ENCODE measurements around the gene PVALB. TPM values are rescaled to one million over a fixed set of nuclear protein-coding genes. Genes with fewer than 3 reads are reported as not detected.

Gene PVALB
- not detected for polyA plus RNA-seq (2013)

GRCh38 chr22:36816636-36817524 is at the start of gene PVALB:
TSS of gene PVALB (minus strand) at chr22:36817035. CDS start at chr22:36817005, 30 bp downstream.
- CTCF ChIA-PET: no interaction called here
- Histone ChIP-seq H3K4me1 (ENCODE audit: control extremely low read depth in 1 of 4, control insufficient read depth in 4 of 4, insufficient read depth in 4 of 4, low read length in 3 of 4) (peaks cover 0 to 18% (median 16%) of the 10 kb centered on the region in 4 experiments), H3K36me3 (ENCODE audit: control insufficient read depth in 4 of 4, insufficient read depth in 4 of 4, low read length in 3 of 4) (no peaks in the 10 kb centered on the region), H3K9me3 (ENCODE audit: control extremely low read depth in 1 of 5, control insufficient read depth in 4 of 5, insufficient read depth in 2 of 5, low read depth in 1 of 5, low read length in 4 of 5) (no peaks in the 10 kb centered on the region), H3K4me3 (ENCODE audit: control insufficient read depth in 1 of 7, extremely low read depth in 1 of 7, insufficient read depth in 4 of 7, low read depth in 2 of 7, low read length in 6 of 7) (peak within 1 kb of the TSS in 6 of 7 experiments; percentile 26 to 63 (median 50)), H3K27me3 (replicated peaks in 2 of 5; ENCODE audit: control insufficient read depth in 4 of 5, insufficient read depth in 5 of 5, low read length in 4 of 5) (peaks cover 5 to 77% (median 45%) of the 10 kb centered on the region in 5 experiments), H3K27ac (ENCODE audit: insufficient read depth in 1 of 2, low read depth in 1 of 2, low read length in 2 of 2, poor library complexity in 1 of 2, severe bottlenecking in 2 of 2) (no peak within 1 kb of the TSS)
- POLR2A ChIA-PET: no interaction called here
- 1% methylated on average over 63 of the region's 75 CpGs for WGBS (ENCODE audit: insufficient coverage)
- DNase-seq: peak; percentile 43 to 82 (median 74)

GRCh38 chr22:36865346-36865745 is 48.5 kb upstream of the PVALB start:
- 86% methylated on average over 13 of the region's 13 CpGs for WGBS (ENCODE audit: insufficient coverage)
- peak in 1 of 3 donors; percentile 28 for DNase-seq

GRCh38 chr22:36864454-36865215 is 47.8 kb upstream of the PVALB start:
- H3K27me3 ChIP-seq (replicated peaks in 2 of 5; ENCODE audit: control insufficient read depth in 4 of 5, insufficient read depth in 5 of 5, low read length in 4 of 5): no peaks in the 10 kb centered on the region
- H3K27ac ChIP-seq (ENCODE audit: insufficient read depth in 1 of 2, low read depth in 1 of 2, low read length in 2 of 2, poor library complexity in 1 of 2, severe bottlenecking in 2 of 2): no peak overlapping the region
- H3K4me1 ChIP-seq (ENCODE audit: control extremely low read depth in 1 of 4, control insufficient read depth in 4 of 4, insufficient read depth in 4 of 4, low read length in 3 of 4): peaks cover 3 to 57% (median 54%) of the 10 kb centered on the region in 4 experiments
- H3K4me3 ChIP-seq (ENCODE audit: control insufficient read depth in 1 of 7, extremely low read depth in 1 of 7, insufficient read depth in 4 of 7, low read depth in 2 of 7, low read length in 6 of 7): no peak overlapping the region
- CTCF ChIA-PET: interaction anchor here (1.0 to 3.3 kb wide), 3 partner anchors 8 to 114 kb away, joined by 3 to 8 read pairs (median 6); no protein-coding TSS in a partner anchor
- WGBS (ENCODE audit: insufficient coverage): 91% methylated on average over 12 of the region's 14 CpGs
- POLR2A ChIA-PET: no interaction called here
- DNase-seq: no peak
- H3K36me3 ChIP-seq (ENCODE audit: control insufficient read depth in 4 of 4, insufficient read depth in 4 of 4, low read length in 3 of 4): peaks cover 2 to 70% (median 38%) of the 10 kb centered on the region in 4 experiments
- no peaks in the 10 kb centered on the region for H3K9me3 ChIP-seq (ENCODE audit: control extremely low read depth in 1 of 5, control insufficient read depth in 4 of 5, insufficient read depth in 2 of 5, low read depth in 1 of 5, low read length in 4 of 5)

More at GRCh38 chr22:36865346-36865745, 48.5 kb upstream of the PVALB start:
- no peaks in the 10 kb centered on the region for H3K9me3 ChIP-seq (ENCODE audit: control extremely low read depth in 1 of 5, control insufficient read depth in 4 of 5, insufficient read depth in 2 of 5, low read depth in 1 of 5, low read length in 4 of 5)
- ChIA-PET CTCF (interaction anchor here (1.0 to 3.3 kb wide), 4 partner anchors 9 to 153 kb away, joined by 3 to 8 read pairs (median 4); partner anchors contain the start of gene TST), POLR2A (no interaction called here)
- H3K27ac ChIP-seq (ENCODE audit: insufficient read depth in 1 of 2, low read depth in 1 of 2, low read length in 2 of 2, poor library complexity in 1 of 2, severe bottlenecking in 2 of 2): no peak overlapping the region
- no peaks in the 10 kb centered on the region for H3K27me3 ChIP-seq (replicated peaks in 2 of 5; ENCODE audit: control insufficient read depth in 4 of 5, insufficient read depth in 5 of 5, low read length in 4 of 5)
- H3K4me3 ChIP-seq (ENCODE audit: control insufficient read depth in 1 of 7, extremely low read depth in 1 of 7, insufficient read depth in 4 of 7, low read depth in 2 of 7, low read length in 6 of 7): no peak overlapping the region
- H3K36me3 ChIP-seq (ENCODE audit: control insufficient read depth in 4 of 4, insufficient read depth in 4 of 4, low read length in 3 of 4): peaks cover 2 to 77% (median 42%) of the 10 kb centered on the region in 4 experiments
- peaks cover 3 to 51% (median 47%) of the 10 kb centered on the region in 4 experiments for H3K4me1 ChIP-seq (ENCODE audit: control extremely low read depth in 1 of 4, control insufficient read depth in 4 of 4, insufficient read depth in 4 of 4, low read length in 3 of 4)

GRCh38 chr22:36863979-36864378 is 47.1 kb upstream of the PVALB start:
- CTCF ChIA-PET: interaction anchor here (3.3 kb wide), 1 partner anchor 115 kb away, joined by 8 read pairs; no protein-coding TSS in a partner anchor
- no peak for DNase-seq
- Histone ChIP-seq H3K9me3 (ENCODE audit: control extremely low read depth in 1 of 5, control insufficient read depth in 4 of 5, insufficient read depth in 2 of 5, low read depth in 1 of 5, low read length in 4 of 5) (no peaks in the 10 kb centered on the region), H3K36me3 (ENCODE audit: control insufficient read depth in 4 of 4, insufficient read depth in 4 of 4, low read length in 3 of 4) (peaks cover 2 to 64% (median 38%) of the 10 kb centered on the region in 4 experiments), H3K27me3 (replicated peaks in 2 of 5; ENCODE audit: control insufficient read depth in 4 of 5, insufficient read depth in 5 of 5, low read length in 4 of 5) (no peaks in the 10 kb centered on the region), H3K4me1 (ENCODE audit: control extremely low read depth in 1 of 4, control insufficient read depth in 4 of 4, insufficient read depth in 4 of 4, low read length in 3 of 4) (peaks cover 3 to 63% (median 54%) of the 10 kb centered on the region in 4 experiments), H3K27ac (ENCODE audit: insufficient read depth in 1 of 2, low read depth in 1 of 2, low read length in 2 of 2, poor library complexity in 1 of 2, severe bottlenecking in 2 of 2) (no peak overlapping the region), H3K4me3 (ENCODE audit: control insufficient read depth in 1 of 7, extremely low read depth in 1 of 7, insufficient read depth in 4 of 7, low read depth in 2 of 7, low read length in 6 of 7) (no peak overlapping the region)
- WGBS (ENCODE audit: insufficient coverage): 89% methylated on average over 6 of the region's 6 CpGs
- POLR2A ChIA-PET: interaction anchor here (0.6 kb wide), 1 partner anchor 32 kb away, joined by 3 read pairs; no protein-coding TSS in a partner anchor

GRCh38 chr22:36863281-36863680 is 46.4 kb upstream of the PVALB start:
- ChIA-PET POLR2A (interaction anchor here (0.6 kb wide), 1 partner anchor 31 kb away, joined by 3 read pairs; no protein-coding TSS in a partner anchor), CTCF (interaction anchor here (1.7 to 3.3 kb wide), 2 partner anchors 11 to 115 kb away, joined by 5 to 8 read pairs; no protein-coding TSS in a partner anchor)
- 88% methylated on average over 5 of the region's 11 CpGs for WGBS (ENCODE audit: insufficient coverage)
- peak overlapping the region; percentile 92 to 97 for H3K27ac ChIP-seq (ENCODE audit: insufficient read depth in 1 of 2, low read depth in 1 of 2, low read length in 2 of 2, poor library complexity in 1 of 2, severe bottlenecking in 2 of 2)
- H3K4me3 ChIP-seq (ENCODE audit: control insufficient read depth in 1 of 7, extremely low read depth in 1 of 7, insufficient read depth in 4 of 7, low read depth in 2 of 7, low read length in 6 of 7): no peak overlapping the region
- H3K9me3 ChIP-seq (ENCODE audit: control extremely low read depth in 1 of 5, control insufficient read depth in 4 of 5, insufficient read depth in 2 of 5, low read depth in 1 of 5, low read length in 4 of 5): no peaks in the 10 kb centered on the region
- no peaks in the 10 kb centered on the region for H3K27me3 ChIP-seq (replicated peaks in 2 of 5; ENCODE audit: control insufficient read depth in 4 of 5, insufficient read depth in 5 of 5, low read length in 4 of 5)
- peaks cover 2 to 57% (median 33%) of the 10 kb centered on the region in 4 experiments for H3K36me3 ChIP-seq (ENCODE audit: control insufficient read depth in 4 of 4, insufficient read depth in 4 of 4, low read length in 3 of 4)
- H3K4me1 ChIP-seq (ENCODE audit: control extremely low read depth in 1 of 4, control insufficient read depth in 4 of 4, insufficient read depth in 4 of 4, low read length in 3 of 4): peaks cover 3 to 69% (median 54%) of the 10 kb centered on the region in 4 experiments
- DNase-seq: no peak

GRCh38 chr22:36862251-36863242 is 45.7 kb upstream of the PVALB start:
- POLR2A ChIA-PET: no interaction called here
- H3K27me3 ChIP-seq (replicated peaks in 2 of 5; ENCODE audit: control insufficient read depth in 4 of 5, insufficient read depth in 5 of 5, low read length in 4 of 5): no peaks in the 10 kb centered on the region
- peaks cover 6 to 77% (median 54%) of the 10 kb centered on the region in 4 experiments for H3K4me1 ChIP-seq (ENCODE audit: control extremely low read depth in 1 of 4, control insufficient read depth in 4 of 4, insufficient read depth in 4 of 4, low read length in 3 of 4)
- peaks cover 2 to 50% (median 26%) of the 10 kb centered on the region in 4 experiments for H3K36me3 ChIP-seq (ENCODE audit: control insufficient read depth in 4 of 4, insufficient read depth in 4 of 4, low read length in 3 of 4)
- H3K27ac ChIP-seq (ENCODE audit: insufficient read depth in 1 of 2, low read depth in 1 of 2, low read length in 2 of 2, poor library complexity in 1 of 2, severe bottlenecking in 2 of 2): peak overlapping the region; percentile 92 to 97
- 73% methylated on average over 18 of the region's 26 CpGs for WGBS (ENCODE audit: insufficient coverage)
- peak; percentile 86 to 96 (median 94) for DNase-seq
- H3K9me3 ChIP-seq (ENCODE audit: control extremely low read depth in 1 of 5, control insufficient read depth in 4 of 5, insufficient read depth in 2 of 5, low read depth in 1 of 5, low read length in 4 of 5): no peaks in the 10 kb centered on the region
- CTCF ChIA-PET: interaction anchor here (1.7 kb wide), 1 partner anchor 10 kb away, joined by 5 read pairs; no protein-coding TSS in a partner anchor
- peak overlapping the region in 4 of 7 experiments; percentile 11 to 67 (median 52) for H3K4me3 ChIP-seq (ENCODE audit: control insufficient read depth in 1 of 7, extremely low read depth in 1 of 7, insufficient read depth in 4 of 7, low read depth in 2 of 7, low read length in 6 of 7)

Measured in common myeloid progenitor, CD34-positive (primary cell).